Dedifferentiated amniotic fluid mesenchymal stem cell (primary cell): ENCODE results near the gene PITRM1.
"Not testable (repeated sequence)": the region's sequence is repeated elsewhere in the genome, so short reads cannot be mapped to it uniquely, and the experiment has no call there.

Experiments
- DNase-seq: peaks from one replicate; pipeline ENCODE4 v3.0.0-alpha.2; 2016; ENCODE audit errors: extremely low spot score

Gene PITRM1

GRCh38 chr10:3123571-3124411, 48.8 kb downstream of the PITRM1 start:
- no peak for DNase-seq

- DNase-seq: no peak
Observed at GRCh38 chr10:3122486-3123205, 49.9 kb downstream of the PITRM1 start.

GRCh38 chr10:3122034-3122433, 50.5 kb downstream of the PITRM1 start:
- DNase-seq: no peak

GRCh38 chr10:3119796-3120459, 52.7 kb downstream of the PITRM1 start:
- DNase-seq: no peak

GRCh38 chr10:3118641-3119091, 53.9 kb downstream of the PITRM1 start:
- no peak for DNase-seq

- DNase-seq: no peak
Observed at GRCh38 chr10:3117486-3117885, 55.1 kb downstream of the PITRM1 start.

- no peak for DNase-seq
Observed at GRCh38 chr10:3116508-3117100, 56.0 kb downstream of the PITRM1 start.

- DNase-seq: no peak
Observed at GRCh38 chr10:3115685-3116084, 56.9 kb downstream of the PITRM1 start.

- DNase-seq: no peak
Observed at GRCh38 chr10:3113343-3113720, 59.2 kb downstream of the PITRM1 start.

GRCh38 chr10:3111621-3112163, 60.9 kb downstream of the PITRM1 start:
- DNase-seq: no peak

GRCh38 chr10:3110782-3111620, 61.6 kb downstream of the PITRM1 start:
- DNase-seq: no peak

- DNase-seq: no peak
Observed at GRCh38 chr10:3109633-3110032, 62.9 kb downstream of the PITRM1 start.

GRCh38 chr10:3109196-3109595, 63.4 kb downstream of the PITRM1 start:
- DNase-seq: no peak

GRCh38 chr10:3108575-3109105, 63.9 kb downstream of the PITRM1 start:
- no peak for DNase-seq

- no peak for DNase-seq
Observed at GRCh38 chr10:3108033-3108432, 64.5 kb downstream of the PITRM1 start.

- DNase-seq: no peak
Observed at GRCh38 chr10:3107426-3107961, 65.1 kb downstream of the PITRM1 start.

GRCh38 chr10:3106928-3107425, 65.6 kb downstream of the PITRM1 start:
- no peak for DNase-seq

- not testable (repeated sequence) for DNase-seq
Observed at GRCh38 chr10:3106328-3106727, 66.3 kb downstream of the PITRM1 start.

GRCh38 chr10:3105905-3106304, 66.7 kb downstream of the PITRM1 start:
- no peak for DNase-seq

- no peak for DNase-seq
Observed at GRCh38 chr10:3105166-3105565, 67.4 kb downstream of the PITRM1 start.
